Loucy (cell line): ENCODE results near the gene SRGAP1.

Experiments
- EZH2phosphoT487 ChIP-seq: fragments of 200-600 bp; IDR thresholded peaks from 2 replicates; pipeline ENCODE4 v1.6.1; 2018; ENCODE audit warnings: antibody characterized with exemption, mild to moderate bottlenecking, moderate library complexity, borderline replicate concordance
- TF ChIP-seq, protein P1 (sequence below): fragments of 200-600 bp; sonication (generic); conservative IDR thresholded peaks from 2 replicates; pipeline ENCODE4 v1.5.1; 2014; ENCODE audit warnings: mild to moderate bottlenecking, antibody characterized with exemption, low read length

DNA sequence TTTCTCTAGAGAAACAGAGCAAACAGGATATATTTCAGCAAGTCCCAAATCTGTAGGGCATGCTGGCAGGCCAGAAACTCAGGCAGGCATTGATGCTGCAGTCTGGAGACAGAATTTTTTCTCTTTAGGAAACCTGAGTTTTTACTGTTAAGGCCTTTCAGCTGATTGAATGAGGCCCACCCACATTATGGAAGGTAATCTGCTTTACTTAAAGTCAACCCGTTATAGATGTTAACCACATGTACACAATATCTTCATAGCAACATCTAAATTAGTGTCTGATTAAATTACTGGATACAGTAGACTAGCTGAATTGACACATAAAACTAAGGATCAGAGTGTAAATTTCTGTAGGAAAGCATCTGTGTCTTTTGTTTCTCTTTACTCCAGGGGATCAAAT, 65.2 kb downstream of the SRGAP1 start:
- TF ChIP-seq, protein P1, sequence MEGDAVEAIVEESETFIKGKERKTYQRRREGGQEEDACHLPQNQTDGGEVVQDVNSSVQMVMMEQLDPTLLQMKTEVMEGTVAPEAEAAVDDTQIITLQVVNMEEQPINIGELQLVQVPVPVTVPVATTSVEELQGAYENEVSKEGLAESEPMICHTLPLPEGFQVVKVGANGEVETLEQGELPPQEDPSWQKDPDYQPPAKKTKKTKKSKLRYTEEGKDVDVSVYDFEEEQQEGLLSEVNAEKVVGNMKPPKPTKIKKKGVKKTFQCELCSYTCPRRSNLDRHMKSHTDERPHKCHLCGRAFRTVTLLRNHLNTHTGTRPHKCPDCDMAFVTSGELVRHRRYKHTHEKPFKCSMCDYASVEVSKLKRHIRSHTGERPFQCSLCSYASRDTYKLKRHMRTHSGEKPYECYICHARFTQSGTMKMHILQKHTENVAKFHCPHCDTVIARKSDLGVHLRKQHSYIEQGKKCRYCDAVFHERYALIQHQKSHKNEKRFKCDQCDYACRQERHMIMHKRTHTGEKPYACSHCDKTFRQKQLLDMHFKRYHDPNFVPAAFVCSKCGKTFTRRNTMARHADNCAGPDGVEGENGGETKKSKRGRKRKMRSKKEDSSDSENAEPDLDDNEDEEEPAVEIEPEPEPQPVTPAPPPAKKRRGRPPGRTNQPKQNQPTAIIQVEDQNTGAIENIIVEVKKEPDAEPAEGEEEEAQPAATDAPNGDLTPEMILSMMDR, result no peak
- no peak for TF ChIP-seq EZH2phosphoT487
